C4-2B (cell line): Measurements from ENCODE around the gene RSPO4.

Experiments used
- H3K27ac ChIP-seq: fragments of 450-650 bp; 2 replicates; pipeline ENCODE4 v1.5.1; 2017
- CTCF ChIP-seq: fragments of 450-650 bp; conservative IDR thresholded peaks from 2 replicates; pipeline ENCODE4 v1.5.1; 2017; ENCODE audit warnings: mild to moderate bottlenecking
- ZFX ChIP-seq: fragments of 450-650 bp; IDR thresholded peaks from 2 replicates; pipeline ENCODE4 v1.6.1; 2017

RSPO4 gene

GRCh38 chr20:1003920-1004697 lies 2.0 kb upstream of the RSPO4 start:
- TF ChIP-seq ZFX (no peak), CTCF (no peak)
- H3K27ac ChIP-seq, result no peak overlapping the region

DNA sequence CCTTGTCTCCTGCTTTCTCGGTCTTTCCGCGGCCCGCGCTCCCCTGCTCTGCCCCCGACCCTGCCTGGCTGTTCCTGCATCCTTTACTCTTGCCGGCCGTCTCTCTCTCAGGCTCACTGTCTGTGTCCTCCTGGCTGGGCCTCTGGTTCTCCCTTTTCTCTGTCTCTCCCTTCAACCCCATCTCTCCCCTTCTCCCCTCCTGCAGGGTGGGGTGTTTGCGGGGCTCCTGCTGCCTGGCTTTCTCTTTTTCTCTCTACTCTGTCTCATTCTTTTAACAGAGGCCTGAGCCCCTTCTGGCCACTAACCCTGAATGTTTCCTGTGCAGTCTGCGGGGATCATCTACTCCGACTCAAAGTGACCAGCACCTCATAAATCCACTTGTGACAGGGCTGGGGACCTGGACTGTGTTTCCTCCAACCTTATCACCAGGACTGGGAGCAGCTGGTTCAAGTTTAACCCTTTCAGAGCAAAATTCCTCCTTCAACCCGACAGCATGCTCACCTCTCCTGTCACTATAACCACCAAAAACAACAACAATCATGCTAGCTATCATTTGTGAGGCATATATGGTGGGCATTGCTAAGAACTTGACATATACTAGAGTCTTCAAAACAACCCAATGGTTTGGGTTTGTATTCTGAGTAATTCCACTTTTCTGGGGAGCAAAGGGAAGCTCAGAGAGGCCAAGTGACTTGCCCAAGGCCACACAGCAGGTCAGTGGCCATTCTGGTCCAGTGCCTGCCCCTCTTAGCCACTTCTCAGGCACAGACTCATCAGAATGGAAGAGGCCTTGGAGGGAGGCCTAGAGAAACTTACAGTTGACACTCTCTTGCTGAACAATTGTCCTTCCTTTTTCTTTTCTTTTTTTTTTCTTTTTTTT lies 811 bp upstream of the RSPO4 start:
- no peak overlapping the region for H3K27ac ChIP-seq
- TF ChIP-seq ZFX, result no peak
- TF ChIP-seq CTCF, result no peak

DNA sequence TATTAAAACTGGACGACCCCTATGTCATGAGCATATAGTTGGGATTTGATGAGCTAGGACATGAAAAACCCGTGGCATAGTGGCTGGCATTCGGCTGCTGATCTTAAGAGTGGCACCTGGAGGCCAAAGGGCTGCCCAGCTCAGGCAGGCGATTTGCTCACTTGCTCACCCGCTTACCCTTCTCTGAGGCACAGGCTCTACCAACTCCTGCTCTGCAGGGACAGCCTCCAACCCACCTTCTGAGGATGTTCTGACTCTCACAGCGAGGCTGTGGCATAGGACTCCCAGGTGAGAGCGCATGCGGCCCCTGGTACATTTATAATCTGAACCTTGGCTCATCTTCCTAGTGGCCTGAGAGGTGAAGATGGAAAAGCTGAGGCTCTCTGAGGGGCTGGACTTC lies 995 bp downstream of the RSPO4 start:
- H3K27ac ChIP-seq, result no peak overlapping the region
- TF ChIP-seq CTCF (no peak), ZFX (no peak)

GRCh38 chr20:998231-998830 lies 3.8 kb downstream of the RSPO4 start:
- H3K27ac ChIP-seq, result no peak overlapping the region
- TF ChIP-seq CTCF, result no peak
- TF ChIP-seq ZFX, result no peak

GRCh38 chr20:997486-997885 lies 4.6 kb downstream of the RSPO4 start:
- no peak overlapping the region for H3K27ac ChIP-seq
- TF ChIP-seq ZFX, result no peak
- TF ChIP-seq CTCF, result no peak

DNA sequence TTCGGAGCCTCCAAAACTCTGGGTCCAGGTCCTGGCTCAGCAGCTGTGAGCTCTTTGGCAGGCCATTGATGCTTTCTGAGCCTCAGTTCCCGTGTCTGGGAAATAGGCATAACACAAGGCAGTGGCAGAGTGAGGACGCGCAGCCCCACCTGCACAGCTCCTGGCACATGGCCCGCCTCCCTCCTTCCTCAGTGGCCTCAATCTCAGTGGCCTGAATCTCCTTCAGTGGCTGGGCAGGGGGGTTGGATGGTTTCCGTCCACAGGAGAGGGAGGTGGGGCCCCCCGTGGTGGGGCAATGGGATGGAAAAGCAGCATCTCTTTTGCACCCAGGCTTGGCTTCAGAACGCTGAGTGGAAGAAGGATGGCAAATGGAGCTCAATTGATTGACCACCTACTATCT lies 5.1 kb downstream of the RSPO4 start:
- no peak for TF ChIP-seq ZFX
- no peak for TF ChIP-seq CTCF

GRCh38 chr20:995170-995569 lies 6.9 kb downstream of the RSPO4 start:
- no peak for TF ChIP-seq CTCF
- TF ChIP-seq ZFX, result no peak
- no peak overlapping the region for H3K27ac ChIP-seq

More for the DNA sequence above, 5.1 kb downstream of the RSPO4 start:
- no peak overlapping the region for H3K27ac ChIP-seq
